Tibial nerve (tissue), 4 donors: Measurements from ENCODE around the gene NUAK2.

Source experiments
- CTCF ChIP-seq, 5 experiments: fragments of 200-600 bp in 3 of 5; fragments of 450-650 bp in 2 of 5; sonication (generic) in 3 of 5; IDR thresholded peaks; one replicate each; pipeline ENCODE4 v1.5.1; 2016 to 2019; ENCODE audit warnings: antibody characterized with exemption in 5 of 5, mild to moderate bottlenecking in 3 of 5, moderate library complexity in 2 of 5
- EP300 ChIP-seq, 2 donors: sonication (generic); formaldehyde crosslinking; IDR thresholded peaks; one replicate each; pipeline ENCODE4 v1.6.1; 2017; ENCODE audit warnings: antibody characterized with exemption in 2 of 2, mild to moderate bottlenecking in 1 of 2
- POLR2A ChIP-seq, 2 donors: fragments of 450-650 bp; IDR thresholded peaks; one replicate each; pipeline ENCODE4 v1.6.1; 2017; ENCODE audit warnings: antibody characterized with exemption in 2 of 2, mild to moderate bottlenecking in 2 of 2, moderate library complexity in 2 of 2

DNA sequence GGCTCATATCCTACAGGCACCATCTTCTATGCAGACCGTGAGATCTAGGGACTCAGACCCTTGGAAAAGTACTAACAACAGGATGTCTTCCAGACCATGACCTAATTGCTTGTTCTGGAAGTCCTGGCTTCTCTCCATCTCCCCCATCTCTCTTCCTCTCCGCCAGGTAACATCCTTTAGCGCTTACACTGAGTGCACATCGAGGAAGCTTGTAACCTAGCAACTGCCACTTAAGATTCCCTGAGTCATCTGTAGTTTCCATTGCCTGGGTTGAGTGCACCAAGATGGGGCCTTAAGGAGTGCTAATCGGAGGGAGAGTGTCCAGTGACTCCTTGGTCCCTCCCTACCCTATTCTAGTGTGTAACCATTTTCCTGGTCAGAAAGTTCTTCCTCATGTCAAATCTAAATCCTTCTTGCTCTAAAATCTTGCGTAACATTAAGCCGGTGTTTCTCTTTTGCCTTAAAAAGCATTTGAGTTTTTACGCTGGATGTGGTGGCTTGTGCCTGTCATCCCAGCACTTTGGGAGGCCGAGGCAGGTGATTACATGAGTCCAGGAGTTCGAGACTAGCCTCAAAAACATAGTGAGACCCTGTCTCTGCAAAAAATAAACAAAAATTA lies 25.5 kb upstream of the NUAK2 start:
- TF ChIP-seq CTCF (IDR thresholded peaks at IDR 0.05) (no peak), POLR2A (IDR thresholded peaks at IDR 0.05) (no peak), EP300 (IDR thresholded peaks at IDR 0.05) (no peak)
